HepG2 (cell line): Measurements from ENCODE around the gene HAPLN2. TPM values are rescaled to one million over a fixed set of nuclear protein-coding genes. Genes with fewer than 3 reads are reported as not detected.
A peak's percentile ranks its signal among the peaks of the same experiment; 100 is the strongest.

Experiments
- AGO2 ChIP-seq: fragments of 200-400 bp; formaldehyde crosslinking; optimal IDR thresholded peaks from 2 replicates; pipeline ENCODE3; 2017; ENCODE audit warnings: mild to moderate bottlenecking, low read depth, low read length, moderate library complexity
- CREM ChIP-seq, 2 experiments: sonication (generic) in 1 of 2; formaldehyde crosslinking in 1 of 2; IDR thresholded peaks; 2 replicates each; pipeline versions ENCODE4 v1.4.0 to v1.6.1; 2016 to 2020; ENCODE audit warnings: antibody characterized with exemption in 1 of 2, mild to moderate bottlenecking in 1 of 2, missing genetic modification reagents in 1 of 2
- DDIT3 ChIP-seq: sonication (generic); formaldehyde crosslinking; IDR thresholded peaks from 2 replicates; pipeline ENCODE4 v1.4.0; 2020; ENCODE audit warnings: mild to moderate bottlenecking, missing genetic modification reagents
- E2F5 ChIP-seq: sonication (generic); formaldehyde crosslinking; conservative IDR thresholded peaks from 2 replicates; pipeline ENCODE4 v1.4.0; 2020; ENCODE audit warnings: missing genetic modification reagents
- FIP1L1 ChIP-seq: fragments of 200-400 bp; formaldehyde crosslinking; IDR thresholded peaks from 2 replicates; pipeline ENCODE4 v1.6.1; 2018; ENCODE audit warnings: low read depth, mild to moderate bottlenecking, low read length, moderate library complexity, borderline replicate concordance; ENCODE audit not compliant: insufficient read depth
- GATA4 ChIP-seq: sonication (generic); IDR thresholded peaks from 2 replicates; pipeline ENCODE4 v1.6.1; 2016; ENCODE audit warnings: antibody characterized with exemption, low read depth, borderline replicate concordance
- GTF2F1 ChIP-seq: fragments of 150-350 bp; IDR thresholded peaks from 2 replicates; pipeline ENCODE4 v1.6.1; 2014; ENCODE audit warnings: low read length
- HCFC1 ChIP-seq: fragments of 150-350 bp; IDR thresholded peaks from 2 replicates; pipeline ENCODE4 v1.6.1; 2014; ENCODE audit warnings: low read depth, low read length
- HNF1A ChIP-seq, 2 experiments: sonication (generic) in 1 of 2; formaldehyde crosslinking in 1 of 2; IDR thresholded peaks; 2 replicates each; pipeline versions ENCODE4 v1.4.0 to v1.6.1; 2016 to 2020; ENCODE audit warnings: borderline replicate concordance in 1 of 2, low read depth in 1 of 2, mild to moderate bottlenecking in 1 of 2, missing genetic modification reagents in 1 of 2
- HNF1B ChIP-seq: sonication (generic); formaldehyde crosslinking; IDR thresholded peaks from 2 replicates; pipeline ENCODE4 v1.5.1; 2020; ENCODE audit warnings: mild to moderate bottlenecking, moderate library complexity, missing genetic modification reagents
- KDM6A ChIP-seq: IDR thresholded peaks from 2 replicates; pipeline ENCODE4 v1.6.1; 2016; ENCODE audit warnings: low read depth
- MTA3 ChIP-seq: sonication (generic); formaldehyde crosslinking; IDR thresholded peaks from 2 replicates; pipeline ENCODE4 v1.4.0; 2020; ENCODE audit warnings: missing genetic modification reagents
- POGZ ChIP-seq: sonication (generic); formaldehyde crosslinking; IDR thresholded peaks from 2 replicates; pipeline ENCODE4 v1.4.0; 2020; ENCODE audit warnings: mild to moderate bottlenecking, missing genetic modification reagents
- RCOR2 ChIP-seq: IDR thresholded peaks from 2 replicates; pipeline ENCODE4 v1.6.1; 2016; ENCODE audit warnings: missing biosample characterization, missing genetic modification reagents
- SIX1 ChIP-seq: sonication (generic); formaldehyde crosslinking; IDR thresholded peaks from 2 replicates; pipeline ENCODE4 v1.4.0; 2020; ENCODE audit warnings: missing genetic modification reagents, borderline replicate concordance
- SRSF1 ChIP-seq: fragments of 200-400 bp; formaldehyde crosslinking; optimal IDR thresholded peaks from 2 replicates; pipeline ENCODE3; 2017; ENCODE audit warnings: mild to moderate bottlenecking, low read depth, low read length, moderate library complexity
- SRSF4 ChIP-seq: fragments of 200-400 bp; formaldehyde crosslinking; IDR thresholded peaks from one replicate; pipeline ENCODE4 v1.6.1; 2018; ENCODE audit warnings: mild to moderate bottlenecking, low read depth, low read length, moderate library complexity; ENCODE audit not compliant: poor library complexity, severe bottlenecking
- TOE1 ChIP-seq: sonication (generic); formaldehyde crosslinking; IDR thresholded peaks from 2 replicates; pipeline ENCODE4 v1.4.0; 2020; ENCODE audit warnings: mild to moderate bottlenecking, missing genetic modification reagents
- ZFP36L2 ChIP-seq: sonication (generic); formaldehyde crosslinking; IDR thresholded peaks from 2 replicates; pipeline ENCODE4 v1.4.0; 2020; ENCODE audit warnings: missing genetic modification reagents
- ZNF468 ChIP-seq: sonication (generic); formaldehyde crosslinking; IDR thresholded peaks from 2 replicates; pipeline ENCODE4 v1.8.0; 2022; ENCODE audit warnings: mild to moderate bottlenecking, moderate library complexity, missing genetic modification reagents
- ZNF576 ChIP-seq: sonication (generic); formaldehyde crosslinking; IDR thresholded peaks from 2 replicates; pipeline ENCODE4 v1.4.0; 2020; ENCODE audit warnings: mild to moderate bottlenecking, missing genetic modification reagents
- ZZZ3 ChIP-seq: sonication (generic); formaldehyde crosslinking; IDR thresholded peaks from 2 replicates; pipeline ENCODE4 v1.4.0; 2020; ENCODE audit warnings: missing genetic modification reagents, mild to moderate bottlenecking, borderline replicate concordance
- polyA plus RNA-seq, 8 experiments: library from polyadenylated mRNA; depleted of rRNA in 3 of 8; stranded (reverse) in 7 of 8; unstranded in 1 of 8; fragments of >200 nt; fragmentation: Illumina TruSeq in 4 of 8; extraction: Trizol in 4 of 8; gene quantifications; 2 replicates each; pipeline versions ENCODE4 v1.2.1 to v1.2.3, GENCODE V29; 2011 to 2016; ENCODE audit warnings: low read depth in 4 of 8, missing spikeins in 1 of 8, mixed read lengths in 1 of 8; ENCODE audit not compliant: insufficient read depth in 1 of 8
- total RNA-seq, 5 experiments: library from RNA; depleted of rRNA; stranded (reverse); fragments of >200 nt; fragmentation: Illumina TruSeq; extraction: Trizol; gene quantifications; 2 replicates each; pipeline ENCODE4 v1.2.3, GENCODE V29; 2016; ENCODE audit warnings: low read depth in 1 of 5

HAPLN2 gene
- total and polyA plus RNA-seq, 2 of the 13 experiments (the other 11 are each of a cell fraction or from before 2014, with no cell fraction given): not detected

GRCh38 chr1:156601122-156601830 is 17.9 kb upstream of the HAPLN2 start, which contains the start of gene GPATCH4 (continued):
- TF ChIP-seq ZZZ3 (CRISPR knock-in tag) (peak; percentile 29; the same call in 1 of the 2 replicates), SRSF4 (no peak), FIP1L1 (no peak), HCFC1 (peak; percentile 63; the same call in 1 of the 2 replicates), HNF1B (CRISPR knock-in tag) (peak; percentile 82; the same call in 1 of the 2 replicates), GTF2F1 (no peak), RCOR2 (CRISPR knock-in tag) (0 out of 2 replicates have a peak, but pooled peaks have one; percentile 33), ZFP36L2 (CRISPR knock-in tag) (0 out of 2 replicates have a peak, but pooled peaks have one; percentile 64), SRSF1 (no peak), GATA4 (no peak), DDIT3 (CRISPR knock-in tag) (no peak), ZNF576 (CRISPR knock-in tag) (no peak), AGO2 (no peak), POGZ (peak; percentile 78), CREM (IDR thresholded peaks at IDR 0.05) (peak; percentile 63; the same call in 1 of the 2 replicates), CREM (CRISPR knock-in tag; IDR thresholded peaks at IDR 0.05) (no peak), KDM6A (CRISPR knock-in tag) (no peak), TOE1 (CRISPR knock-in tag) (no peak), E2F5 (CRISPR knock-in tag) (0 out of 2 replicates have a peak, but pooled peaks have one; percentile 60), SIX1 (no peak), HNF1A (IDR thresholded peaks at IDR 0.05; ENCODE audit: low read depth) (no peak), HNF1A (CRISPR knock-in tag; IDR thresholded peaks at IDR 0.05; ENCODE audit: borderline replicate concordance) (no peak), ZNF468 (CRISPR knock-in tag) (no peak), MTA3 (no peak)
